Measurements from ENCODE around the gene NBR1. TPM values are rescaled to one million over a fixed set of nuclear protein-coding genes. Genes with fewer than 3 reads are reported as not detected.

Gene NBR1
- total and polyA plus RNA-seq, 2 of the 4 experiments (the other 2 are of a cell fraction), result 52.4 to 132 TPM

DNA sequence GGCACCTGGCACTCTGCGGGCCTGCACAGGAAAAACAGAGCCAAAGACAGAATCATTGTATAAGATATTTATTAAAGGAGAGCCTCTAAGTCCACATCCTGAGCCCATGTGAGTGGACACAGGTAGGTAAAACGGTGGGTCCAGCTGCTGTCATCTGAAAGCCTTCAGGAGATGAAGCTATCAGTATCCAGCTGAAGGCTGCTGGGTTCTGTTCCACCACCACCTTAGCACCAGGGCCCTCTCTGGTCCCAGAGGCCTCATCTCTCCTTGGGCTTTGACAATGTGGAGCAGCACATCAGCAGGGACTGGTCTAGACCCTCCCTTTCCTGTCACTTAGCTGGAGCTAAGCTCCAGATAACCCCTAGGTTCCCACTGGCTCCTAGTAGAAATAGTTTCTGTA lies 48.0 kb downstream of the NBR1 start:
- intact Hi-C loops (cut with micrococcal nuclease) (loop anchor here (10.0 kb wide), 1 partner anchor 296 kb away; no protein-coding TSS in a partner anchor), dilution Hi-C loops (cut with HindIII; ENCODE audit: low sequenced_read_pairs, unreplicated experiment) (no loop called here), in situ Hi-C loops (cut with MboI; ENCODE audit: low sequenced_read_pairs) (loop anchor here (25.0 kb wide), 1 partner anchor 93 kb away; no protein-coding TSS in a partner anchor)
- no peak for ATAC-seq (ENCODE audit: low read depth)
- Histone ChIP-seq H3K36me3 (ENCODE audit: control insufficient read depth, insufficient read depth, low read length) (peaks cover 39% of the 10 kb centered on the region), H3K27ac (ENCODE audit: insufficient read depth, low read length) (no peak overlapping the region), H3K23ac (ENCODE audit: low read depth, low read length) (no peak overlapping the region), H4K8ac (ENCODE audit: low read depth in 2 of 2, low read length in 2 of 2) (no peak overlapping the region), H2AFZ (replicated peaks; ENCODE audit: low read length, poor library complexity) (no peak overlapping the region), H3K4me3 (ENCODE audit: insufficient read depth, low read depth, low read length) (no peak overlapping the region), H3K9ac (ENCODE audit: low read depth, low read length) (no peak overlapping the region), H4K5ac (ENCODE audit: low read depth, low read length) (no peak overlapping the region), H4K20me1 (ENCODE audit: insufficient read depth, low read length) (no peaks in the 10 kb centered on the region; the same call in 1 of the 2 replicates), H3K18ac (ENCODE audit: low read depth, low read length) (no peak overlapping the region), H3K9me1 (ENCODE audit: insufficient read depth, low read length) (peaks cover 17% of the 10 kb centered on the region), H3K56ac (ENCODE audit: extremely low read depth, insufficient read depth, low read length) (no peak overlapping the region), H2BK5ac (ENCODE audit: low read depth, low read length, poor library complexity, severe bottlenecking) (no peak overlapping the region), H2BK20ac (ENCODE audit: low read depth, low read length) (no peak overlapping the region), H3K79me1 (ENCODE audit: low read depth in 1 of 2, low read length in 2 of 2) (peaks cover 3 to 29% of the 10 kb centered on the region in 2 experiments; a peak in 2 of 4 replicates), H4K91ac (ENCODE audit: insufficient read depth, low read depth, low read length) (no peak overlapping the region), H2AK9ac (replicated peaks; ENCODE audit: low read depth, low read length, poor library complexity) (no peak overlapping the region), H3K4me2 (ENCODE audit: low read depth, low read length) (no peak overlapping the region), H3K9me3 (ENCODE audit: control insufficient read depth, insufficient read depth, low read length) (no peaks in the 10 kb centered on the region), H2BK120ac (ENCODE audit: low read depth, low read length) (no peak overlapping the region), H3K4ac (ENCODE audit: low read depth, low read length) (no peak overlapping the region), H3K4me1 (ENCODE audit: control insufficient read depth, insufficient read depth, low read length) (no peaks in the 10 kb centered on the region), H2BK15ac (ENCODE audit: low read depth, low read length) (no peak overlapping the region), H3K14ac (replicated peaks; ENCODE audit: low read depth, low read length) (no peak overlapping the region), H3K27me3 (ENCODE audit: control insufficient read depth, insufficient read depth, low read length) (no peaks in the 10 kb centered on the region), H2AK5ac (ENCODE audit: low read depth, low read length) (no peak overlapping the region)
- TF ChIP-seq RCOR1 (IDR thresholded peaks at IDR 0.05; ENCODE audit: insufficient replicate concordance, low read length), result no peak
- TF ChIP-seq, protein P1, sequence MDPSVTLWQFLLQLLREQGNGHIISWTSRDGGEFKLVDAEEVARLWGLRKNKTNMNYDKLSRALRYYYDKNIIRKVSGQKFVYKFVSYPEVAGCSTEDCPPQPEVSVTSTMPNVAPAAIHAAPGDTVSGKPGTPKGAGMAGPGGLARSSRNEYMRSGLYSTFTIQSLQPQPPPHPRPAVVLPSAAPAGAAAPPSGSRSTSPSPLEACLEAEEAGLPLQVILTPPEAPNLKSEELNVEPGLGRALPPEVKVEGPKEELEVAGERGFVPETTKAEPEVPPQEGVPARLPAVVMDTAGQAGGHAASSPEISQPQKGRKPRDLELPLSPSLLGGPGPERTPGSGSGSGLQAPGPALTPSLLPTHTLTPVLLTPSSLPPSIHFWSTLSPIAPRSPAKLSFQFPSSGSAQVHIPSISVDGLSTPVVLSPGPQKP (IDR thresholded peaks at IDR 0.05; ENCODE audit: borderline replicate concordance, low read depth, low read length), result no peak
- TF ChIP-seq MAFK (IDR thresholded peaks at IDR 0.05; ENCODE audit: low read depth, low read length), result no peak
- no peak for TF ChIP-seq MAZ (IDR thresholded peaks at IDR 0.05; ENCODE audit: borderline replicate concordance, low read depth, low read length)
- TF ChIP-seq RAD21 (IDR thresholded peaks at IDR 0.05; ENCODE audit: low read length), result no peak
- no peak for TF ChIP-seq SMC3 (IDR thresholded peaks at IDR 0.05; ENCODE audit: low read depth, low read length)
- no peak for TF ChIP-seq CHD1 (IDR thresholded peaks at IDR 0.05; ENCODE audit: low read depth, low read length)
- no peak for TF ChIP-seq MXI1 (IDR thresholded peaks at IDR 0.05; ENCODE audit: borderline replicate concordance, low read depth, low read length)
- TF ChIP-seq, protein P2, sequence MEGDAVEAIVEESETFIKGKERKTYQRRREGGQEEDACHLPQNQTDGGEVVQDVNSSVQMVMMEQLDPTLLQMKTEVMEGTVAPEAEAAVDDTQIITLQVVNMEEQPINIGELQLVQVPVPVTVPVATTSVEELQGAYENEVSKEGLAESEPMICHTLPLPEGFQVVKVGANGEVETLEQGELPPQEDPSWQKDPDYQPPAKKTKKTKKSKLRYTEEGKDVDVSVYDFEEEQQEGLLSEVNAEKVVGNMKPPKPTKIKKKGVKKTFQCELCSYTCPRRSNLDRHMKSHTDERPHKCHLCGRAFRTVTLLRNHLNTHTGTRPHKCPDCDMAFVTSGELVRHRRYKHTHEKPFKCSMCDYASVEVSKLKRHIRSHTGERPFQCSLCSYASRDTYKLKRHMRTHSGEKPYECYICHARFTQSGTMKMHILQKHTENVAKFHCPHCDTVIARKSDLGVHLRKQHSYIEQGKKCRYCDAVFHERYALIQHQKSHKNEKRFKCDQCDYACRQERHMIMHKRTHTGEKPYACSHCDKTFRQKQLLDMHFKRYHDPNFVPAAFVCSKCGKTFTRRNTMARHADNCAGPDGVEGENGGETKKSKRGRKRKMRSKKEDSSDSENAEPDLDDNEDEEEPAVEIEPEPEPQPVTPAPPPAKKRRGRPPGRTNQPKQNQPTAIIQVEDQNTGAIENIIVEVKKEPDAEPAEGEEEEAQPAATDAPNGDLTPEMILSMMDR (conservative IDR thresholded peaks at IDR 0.05; ENCODE audit: low read depth, low read length), result no peak
- no peak for TF ChIP-seq RFX5 (IDR thresholded peaks at IDR 0.05; ENCODE audit: low read depth, low read length)
- no peak for TF ChIP-seq FOS (IDR thresholded peaks at IDR 0.05; ENCODE audit: low read depth, low read length)
- no peak for TF ChIP-seq POLR2A (IDR thresholded peaks at IDR 0.05; ENCODE audit: low read depth, low read length)
- TF ChIP-seq BHLHE40 (IDR thresholded peaks at IDR 0.05; ENCODE audit: low read depth, low read length), result no peak
- no CpG with 5 or more reads among the region's 2 CpGs for WGBS, 2 experiments (ENCODE audit: extremely low coverage in 2 of 2, insufficient read length in 1 of 2)
- no peak for DNase-seq
- no TSS peak for BruUV-seq (replicated peaks)
- CTCF ChIA-PET, result no interaction called here
- POLR2A ChIA-PET (ENCODE audit: unreplicated experiment), result no interaction called here
